GM21786 (cell line): ENCODE measurements around the gene CDH5.

Experiments used
- ATAC-seq: cut with Tn5 transposase; IDR thresholded peaks from one replicate; pipeline ENCODE4 v1.9.1; 2021; ENCODE audit not compliant: unreplicated experiment

CDH5 gene

GRCh38 chr16:66373667-66374066 lies 7.2 kb downstream of the CDH5 start:
- ATAC-seq = no peak

DNA sequence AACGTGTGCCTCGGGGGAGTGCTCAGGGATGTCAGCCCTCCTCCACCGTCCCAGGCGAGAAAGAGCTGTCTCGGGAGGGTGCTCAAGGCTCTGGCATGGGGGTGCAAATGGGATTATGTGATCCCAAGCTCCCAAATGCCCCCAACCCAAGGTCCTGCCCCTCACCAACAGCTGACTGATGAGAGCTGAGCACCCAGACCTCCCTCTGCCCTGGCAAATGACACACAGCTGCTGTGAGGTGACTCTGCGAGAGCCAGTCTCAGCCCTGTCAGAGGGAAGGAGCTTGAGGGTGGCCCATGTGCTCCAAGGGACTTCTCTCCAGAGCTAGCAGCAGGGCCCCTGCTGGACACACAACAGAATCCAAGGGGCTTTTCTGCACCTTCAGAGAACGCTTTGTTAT lies 7.7 kb downstream of the CDH5 start:
- no peak for ATAC-seq

GRCh38 chr16:66375451-66375850 lies 9.0 kb downstream of the CDH5 start:
- no peak for ATAC-seq

GRCh38 chr16:66376114-66376513 lies 9.6 kb downstream of the CDH5 start:
- no peak for ATAC-seq

- ATAC-seq = no peak
Observed at GRCh38 chr16:66376577-66377305, 10.2 kb downstream of the CDH5 start.

DNA sequence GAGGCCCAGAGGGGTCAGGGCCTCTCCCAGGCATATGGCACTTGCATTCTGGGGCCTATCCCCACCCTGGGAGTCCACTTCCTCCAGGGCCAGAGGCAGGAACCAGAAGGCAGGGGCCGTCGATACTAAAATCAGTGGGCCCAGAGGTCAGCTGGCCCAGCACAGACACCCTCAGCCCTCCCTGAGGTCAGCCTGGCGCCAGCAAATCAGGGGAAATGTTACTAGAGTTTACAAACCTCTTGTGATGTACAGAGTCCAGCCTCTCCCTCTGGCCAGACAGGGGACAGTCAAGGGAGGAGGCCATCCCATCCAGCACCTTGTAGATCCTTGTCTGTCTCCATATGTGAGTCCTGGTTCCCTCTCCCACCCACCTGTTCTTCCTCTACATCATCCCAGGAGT lies 10.8 kb downstream of the CDH5 start:
- no peak for ATAC-seq

- ATAC-seq = no peak
Observed at GRCh38 chr16:66378741-66379570, 12.5 kb downstream of the CDH5 start.

DNA sequence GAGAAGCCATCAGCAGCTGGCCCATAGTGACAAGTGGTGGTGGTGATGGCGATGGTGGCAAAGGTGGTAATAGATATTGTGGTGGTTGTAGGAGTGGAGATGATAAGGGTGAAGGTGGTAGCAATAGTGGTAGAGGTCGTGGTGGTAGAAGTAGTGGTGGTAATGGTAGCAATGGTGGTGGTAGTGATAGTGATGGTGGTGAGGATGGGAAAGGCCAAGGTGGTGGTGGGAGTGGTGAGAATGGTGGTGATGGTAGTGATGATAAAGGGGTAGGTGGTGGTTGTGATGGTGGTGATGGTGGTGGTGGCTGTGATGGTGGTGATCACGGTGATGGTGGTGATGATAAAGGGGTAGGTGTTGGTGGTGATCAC lies 13.1 kb downstream of the CDH5 start:
- no peak for ATAC-seq

- ATAC-seq = no peak
Observed at GRCh38 chr16:66380421-66380820, 13.9 kb downstream of the CDH5 start.

DNA sequence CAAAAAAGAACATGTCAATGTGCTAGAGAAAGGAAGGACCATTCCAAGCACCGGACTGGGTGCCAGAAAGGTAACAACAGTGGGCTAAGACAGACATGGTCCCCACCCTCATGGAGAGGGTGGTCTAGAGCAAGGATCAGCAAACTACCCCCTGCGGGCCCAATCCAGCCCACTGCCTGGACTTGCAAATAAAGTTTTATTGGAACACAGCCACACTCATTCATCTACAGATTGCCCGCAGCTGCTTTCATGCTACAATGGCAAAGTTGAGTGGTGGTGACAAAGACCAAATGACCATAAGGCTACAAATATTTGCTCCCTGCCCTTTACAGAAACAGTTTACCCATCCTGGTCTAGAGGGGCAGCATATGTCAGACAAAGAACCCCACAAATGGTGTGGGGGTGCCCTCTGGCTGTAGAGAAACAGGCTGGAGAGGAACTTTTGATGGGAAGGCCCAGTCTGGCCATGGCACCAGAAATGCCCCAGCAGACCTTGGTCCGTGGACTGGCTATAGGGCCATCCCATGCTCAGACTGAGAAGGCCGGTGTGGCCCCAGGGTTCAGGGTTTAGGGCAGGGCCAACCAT lies 15.2 kb downstream of the CDH5 start:
- no peak for ATAC-seq

DNA sequence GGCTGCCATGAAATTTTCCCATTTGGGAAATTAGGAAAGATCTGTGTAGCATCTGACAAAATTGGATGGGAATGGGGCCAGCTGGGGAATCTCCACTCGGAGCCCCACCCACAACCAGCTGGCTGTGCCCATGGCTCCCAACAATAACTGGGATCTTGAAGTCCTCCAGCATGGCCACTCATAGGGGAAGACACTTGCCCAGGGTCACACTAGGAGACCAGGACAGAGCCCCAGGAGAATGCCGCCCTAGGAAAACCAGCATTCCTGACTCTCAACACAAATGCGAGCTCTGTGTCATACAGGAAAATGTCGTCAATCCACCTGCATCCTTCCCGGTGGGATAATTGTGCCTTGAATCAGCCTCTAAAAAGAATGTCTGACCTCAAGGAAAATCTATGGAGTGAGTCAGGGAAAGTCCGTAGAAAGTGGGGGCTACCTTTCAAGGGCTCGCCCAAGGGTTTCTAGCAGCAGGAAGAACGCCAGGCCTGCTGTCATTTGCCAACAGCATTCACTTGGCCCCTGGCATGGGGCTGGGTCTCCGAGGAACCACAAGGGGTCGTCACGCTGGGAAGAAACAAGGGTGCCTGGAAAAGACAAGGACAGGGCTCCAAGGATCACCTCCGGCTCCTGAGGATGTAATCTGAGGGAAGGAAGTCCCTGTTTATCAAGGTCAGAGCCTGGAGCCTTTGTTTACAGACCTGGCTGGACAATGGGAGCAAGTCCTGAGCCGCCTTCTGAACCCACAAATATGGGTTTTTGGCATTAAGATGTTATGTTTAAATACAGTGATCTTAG lies 15.9 kb downstream of the CDH5 start:
- no peak for ATAC-seq

GRCh38 chr16:66382966-66383299 lies 16.4 kb downstream of the CDH5 start:
- ATAC-seq = no peak

GRCh38 chr16:66383551-66383950 lies 17.1 kb downstream of the CDH5 start:
- no peak for ATAC-seq

GRCh38 chr16:66385415-66385814 lies 18.9 kb downstream of the CDH5 start:
- ATAC-seq = no peak

GRCh38 chr16:66386629-66387622 lies 20.4 kb downstream of the CDH5 start:
- ATAC-seq = no peak

DNA sequence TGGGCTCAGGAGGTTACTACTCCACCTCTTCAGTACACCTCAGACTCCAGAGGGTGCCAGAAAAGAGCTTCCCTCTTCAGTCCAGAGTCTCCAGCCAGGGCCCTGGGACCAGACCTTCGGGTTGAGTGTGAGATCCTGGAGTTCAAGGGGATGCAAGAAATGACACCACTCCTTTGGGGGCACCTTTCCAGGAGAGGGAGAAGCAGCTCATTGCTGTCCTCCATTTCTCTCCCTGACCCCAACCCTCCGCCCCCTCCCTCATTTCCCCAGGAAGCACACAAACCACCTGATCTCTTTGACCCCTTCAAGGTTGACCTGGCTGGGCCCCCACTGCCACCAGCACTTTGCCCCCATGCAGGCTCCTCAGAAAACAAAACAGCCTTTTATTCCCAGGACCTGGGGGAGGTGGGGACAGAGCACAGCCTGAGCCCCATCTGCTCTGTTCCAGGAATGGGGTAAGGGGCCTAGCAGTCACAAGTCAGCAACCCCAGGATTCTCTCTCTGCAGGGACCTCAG lies 21.4 kb downstream of the CDH5 start:
- no peak for ATAC-seq

GRCh38 chr16:66388350-66389139 lies 22.1 kb downstream of the CDH5 start:
- ATAC-seq = no peak

DNA sequence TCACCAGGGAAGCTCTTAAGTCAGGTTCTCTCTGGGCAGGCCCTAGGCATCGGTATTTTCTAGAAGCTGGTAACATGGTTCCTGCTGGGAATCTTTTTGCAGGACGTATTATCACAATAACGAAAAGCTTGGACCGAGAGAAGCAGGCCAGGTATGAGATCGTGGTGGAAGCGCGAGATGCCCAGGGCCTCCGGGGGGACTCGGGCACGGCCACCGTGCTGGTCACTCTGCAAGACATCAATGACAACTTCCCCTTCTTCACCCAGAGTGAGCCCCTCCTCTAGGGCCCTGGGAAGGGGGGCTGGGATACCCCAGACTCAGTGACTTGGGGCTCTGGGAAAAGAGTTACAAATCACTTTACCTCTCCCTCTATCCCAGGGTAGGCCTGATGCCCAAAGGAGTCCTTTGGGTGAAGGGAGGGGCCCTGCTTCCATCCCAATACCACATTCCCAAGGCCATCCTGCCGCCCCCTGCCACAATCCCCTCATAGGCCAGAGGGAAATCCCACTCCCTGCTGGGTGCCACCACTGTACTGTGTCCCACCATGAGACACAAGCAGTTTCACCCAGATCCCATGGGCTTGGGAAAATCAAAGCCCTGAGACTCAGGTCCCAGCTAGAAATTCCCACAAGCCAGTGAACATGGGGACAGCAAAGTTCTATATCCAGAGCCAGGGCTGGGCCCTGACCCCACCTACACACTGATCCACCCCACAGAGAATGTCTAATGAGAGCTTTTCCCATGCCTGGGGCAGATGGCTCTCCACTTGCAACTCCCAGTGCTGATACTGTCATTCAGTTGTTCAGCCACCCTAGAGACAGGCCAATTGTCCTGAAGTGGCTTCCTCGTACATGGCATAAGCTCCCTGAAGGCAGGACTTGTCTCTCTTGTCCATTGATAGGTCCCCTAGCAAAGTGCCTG lies 23.0 kb downstream of the CDH5 start:
- no peak for ATAC-seq
